Spleen (tissue), 7 donors: ENCODE data around the gene GABRB1.

ENCODE experiments used
- CTCF ChIP-seq, 11 experiments: fragments of 200-600 bp in 7 of 11; fragments of 450-650 bp in 4 of 11; sonication (generic) in 4 of 11; IDR thresholded peaks in 8 of 11; conservative IDR thresholded peaks in 3 of 11; 1 replicate in 7 of 11; 2 replicates in 4 of 11; pipeline versions ENCODE4 v1.4.0 to v1.8.0; 2016 to 2021; ENCODE audit warnings: antibody characterized with exemption in 11 of 11, inconsistent platforms in 4 of 11, mild to moderate bottlenecking in 1 of 11
- POLR2A ChIP-seq, 3 donors: fragments of 450-650 bp; IDR thresholded peaks; one replicate each; pipeline ENCODE4 v1.5.1; 2017; ENCODE audit warnings: antibody characterized with exemption in 3 of 3, mild to moderate bottlenecking in 1 of 3
- donor health status: DM: no; HTN: no; CAD: no; lungs with moderate emphysema.
- donor health status: DM: no; HTN: no; CAD: no.
- donor health status: DM: no; HTN: no; CAD: no.

DNA sequence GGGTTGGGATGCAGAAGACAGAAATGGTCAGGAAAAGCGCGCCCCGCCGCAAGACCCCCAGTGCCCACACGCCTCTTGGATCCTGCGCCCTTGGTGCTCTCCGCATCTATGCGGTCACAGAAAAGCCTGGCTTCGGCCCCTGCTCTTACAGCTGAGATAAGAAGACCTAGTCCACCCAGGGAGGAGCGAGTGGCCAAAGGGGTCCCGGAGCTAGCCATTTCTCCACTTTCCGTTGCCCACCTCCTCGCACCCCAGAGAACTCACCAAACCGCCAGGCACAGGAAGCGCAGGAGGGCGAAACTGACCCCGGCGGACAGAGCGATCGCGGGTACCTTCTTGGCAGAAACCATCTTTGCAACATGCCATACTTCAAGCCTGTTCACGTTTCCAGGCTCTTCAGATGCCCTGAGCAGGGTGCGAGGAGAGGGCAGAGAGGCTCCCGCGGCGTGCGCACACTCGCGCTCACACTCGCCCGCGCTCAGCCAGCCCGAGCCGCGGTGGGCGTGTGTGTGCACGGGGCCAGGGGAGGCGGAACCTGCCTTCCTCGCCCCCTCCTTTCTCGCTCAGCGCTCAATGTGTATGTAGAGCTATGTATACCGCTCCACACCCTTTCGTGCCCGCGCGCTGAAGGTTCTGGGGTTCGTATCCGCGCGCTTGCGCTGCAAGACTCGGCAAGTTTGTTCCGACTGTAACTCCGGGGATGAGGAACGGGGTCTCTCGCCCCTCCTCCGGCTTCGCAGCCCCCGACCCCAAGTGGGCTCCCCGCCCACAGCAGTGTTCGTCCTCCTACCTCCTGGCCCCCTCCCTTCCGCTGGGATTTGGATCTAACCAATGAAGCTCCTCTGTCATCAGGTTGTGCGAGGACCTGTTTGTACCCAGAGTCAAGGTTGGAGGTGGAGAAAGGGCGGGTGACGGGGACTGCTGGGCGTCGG lies 38.0 kb upstream of the GABRB1 start, which contains the start of gene GABRA4:
- no peak for TF ChIP-seq CTCF (IDR thresholded peaks at IDR 0.05 in 8 of 11, conservative IDR thresholded peaks at IDR 0.05 in 3 of 11)
- TF ChIP-seq POLR2A (IDR thresholded peaks at IDR 0.05): no peak
